GM21526 (cell line): Measurements from ENCODE around the gene PSENEN.
"Not testable (repeated sequence)": the region's sequence is repeated elsewhere in the genome, so short reads cannot be mapped to it uniquely, and the experiment has no call there.

ENCODE experiments used
- ATAC-seq: cut with Tn5 transposase; IDR thresholded peaks from one replicate; pipeline ENCODE4 v1.9.1; 2021; ENCODE audit warnings: moderate library complexity; ENCODE audit not compliant: unreplicated experiment, low FRiP score

Gene PSENEN

DNA sequence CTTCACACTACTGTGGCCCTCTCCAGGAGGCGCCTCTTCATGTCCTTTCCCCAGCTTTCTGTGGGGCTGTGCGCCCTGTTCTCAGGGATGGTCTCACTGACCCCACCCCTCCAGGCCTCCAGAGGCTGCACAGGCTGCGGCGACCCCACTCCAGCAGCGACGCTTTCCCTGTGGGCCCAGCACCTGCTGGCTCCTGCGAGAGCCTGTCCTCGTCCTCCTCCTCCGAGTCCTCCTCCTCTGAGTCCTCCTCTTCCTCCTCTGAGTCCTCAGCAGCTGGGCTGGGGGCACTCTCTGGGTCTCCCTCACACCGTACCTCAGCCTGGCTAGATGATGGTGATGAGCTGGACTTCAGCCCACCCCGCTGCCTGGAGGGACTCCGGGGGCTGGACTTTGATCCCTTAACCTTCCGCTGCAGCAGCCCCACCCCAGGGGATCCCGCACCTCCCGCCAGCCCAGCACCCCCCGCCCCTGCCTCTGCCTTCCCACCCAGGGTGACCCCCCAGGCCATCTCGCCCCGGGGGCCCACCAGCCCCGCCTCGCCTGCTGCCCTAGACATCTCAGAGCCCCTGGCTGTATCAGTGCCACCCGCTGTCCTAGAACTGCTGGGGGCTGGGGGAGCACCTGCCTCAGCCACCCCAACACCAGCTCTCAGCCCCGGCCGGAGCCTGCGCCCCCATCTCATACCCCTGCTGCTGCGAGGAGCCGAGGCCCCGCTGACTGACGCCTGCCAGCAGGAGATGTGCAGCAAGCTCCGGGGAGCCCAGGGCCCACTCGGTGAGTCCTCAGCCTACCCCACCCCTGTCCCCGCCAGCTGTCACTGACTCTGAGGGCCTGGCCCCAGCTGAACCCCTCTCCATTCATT, 41.1 kb downstream of the PSENEN start:
- no peak for ATAC-seq

DNA sequence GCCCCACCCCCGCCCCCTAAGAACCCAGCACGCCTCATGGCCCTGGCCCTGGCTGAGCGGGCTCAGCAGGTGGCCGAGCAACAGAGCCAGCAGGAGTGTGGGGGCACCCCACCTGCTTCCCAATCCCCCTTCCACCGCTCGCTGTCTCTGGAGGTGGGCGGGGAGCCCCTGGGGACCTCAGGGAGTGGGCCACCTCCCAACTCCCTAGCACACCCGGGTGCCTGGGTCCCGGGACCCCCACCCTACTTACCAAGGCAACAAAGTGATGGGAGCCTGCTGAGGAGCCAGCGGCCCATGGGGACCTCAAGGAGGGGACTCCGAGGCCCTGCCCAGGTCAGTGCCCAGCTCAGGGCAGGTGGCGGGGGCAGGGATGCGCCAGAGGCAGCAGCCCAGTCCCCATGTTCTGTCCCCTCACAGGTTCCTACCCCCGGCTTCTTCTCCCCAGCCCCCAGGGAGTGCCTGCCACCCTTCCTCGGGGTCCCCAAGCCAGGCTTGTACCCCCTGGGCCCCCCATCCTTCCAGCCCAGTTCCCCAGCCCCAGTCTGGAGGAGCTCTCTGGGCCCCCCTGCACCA, 41.9 kb downstream of the PSENEN start:
- no peak for ATAC-seq

DNA sequence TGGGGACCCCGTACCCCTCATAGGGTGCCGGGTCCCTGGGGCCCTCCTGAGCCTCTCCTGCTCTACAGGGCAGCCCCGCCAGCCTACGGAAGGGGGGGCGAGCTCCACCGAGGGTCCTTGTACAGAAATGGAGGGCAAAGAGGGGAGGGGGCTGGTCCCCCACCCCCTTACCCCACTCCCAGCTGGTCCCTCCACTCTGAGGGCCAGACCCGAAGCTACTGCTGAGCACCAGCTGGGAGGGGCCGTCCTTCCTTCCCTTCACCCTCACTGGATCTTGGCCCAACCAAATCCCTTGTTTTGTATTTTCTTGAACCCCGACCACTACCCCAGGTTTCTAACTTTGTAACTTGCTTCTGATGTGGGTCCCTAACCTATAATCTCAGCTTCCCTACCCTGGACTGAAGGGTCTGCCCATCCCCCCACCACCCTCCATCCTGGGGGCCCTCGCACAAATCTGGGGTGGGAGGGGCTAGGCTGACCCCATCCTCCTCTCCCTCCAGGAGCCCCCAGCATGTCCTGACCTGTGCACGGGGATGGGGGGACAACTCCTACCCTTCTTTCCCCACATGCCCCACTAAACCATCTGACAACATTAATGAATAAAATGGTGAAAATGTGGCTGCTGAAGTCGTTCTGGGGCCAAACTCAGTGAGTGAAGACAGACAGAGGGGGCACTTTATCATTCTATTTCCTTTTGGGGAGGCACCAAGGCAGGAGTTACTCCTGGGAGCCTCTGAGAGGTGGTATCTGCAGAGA, 42.9 kb downstream of the PSENEN start:
- ATAC-seq: no peak

DNA sequence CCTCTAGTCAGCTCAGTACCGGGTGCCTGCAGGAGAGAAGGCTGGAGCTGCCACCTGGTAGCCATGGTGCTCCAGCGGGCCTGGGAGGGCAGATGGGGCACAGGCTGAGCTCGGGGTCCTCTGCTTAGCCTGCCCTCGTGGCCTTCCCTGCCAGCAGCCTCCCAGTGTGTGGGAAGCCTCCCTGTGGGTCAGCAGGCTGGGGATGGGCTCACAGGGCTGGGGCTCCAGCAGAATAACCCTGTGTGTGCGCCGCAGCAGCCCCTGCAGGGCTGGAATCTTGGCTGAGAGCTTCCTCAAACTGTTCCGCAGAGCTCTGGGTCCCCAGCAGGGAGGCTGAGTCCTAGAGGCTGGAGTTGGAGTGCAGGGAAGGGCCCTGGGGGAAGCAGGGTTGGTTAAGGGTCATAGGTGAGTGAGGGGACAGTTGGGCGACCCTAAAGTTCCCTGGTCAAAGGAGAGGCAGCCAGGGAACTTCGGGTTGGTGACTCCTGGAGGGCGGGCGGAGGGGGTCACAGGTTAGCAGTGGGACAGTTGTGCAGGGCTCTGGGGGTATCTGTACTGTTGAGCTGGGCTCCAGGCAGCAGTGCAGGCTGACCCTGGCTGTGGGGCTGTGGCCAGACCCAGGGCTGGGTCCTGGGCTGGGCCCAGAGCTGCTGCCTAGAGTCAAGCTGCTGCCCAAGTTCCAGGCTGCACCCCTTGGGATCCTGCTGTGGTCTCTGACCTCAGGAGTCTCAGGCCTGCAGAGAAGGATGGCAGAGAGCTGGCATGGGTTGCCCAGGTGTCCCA, 43.9 kb downstream of the PSENEN start:
- no peak for ATAC-seq

DNA sequence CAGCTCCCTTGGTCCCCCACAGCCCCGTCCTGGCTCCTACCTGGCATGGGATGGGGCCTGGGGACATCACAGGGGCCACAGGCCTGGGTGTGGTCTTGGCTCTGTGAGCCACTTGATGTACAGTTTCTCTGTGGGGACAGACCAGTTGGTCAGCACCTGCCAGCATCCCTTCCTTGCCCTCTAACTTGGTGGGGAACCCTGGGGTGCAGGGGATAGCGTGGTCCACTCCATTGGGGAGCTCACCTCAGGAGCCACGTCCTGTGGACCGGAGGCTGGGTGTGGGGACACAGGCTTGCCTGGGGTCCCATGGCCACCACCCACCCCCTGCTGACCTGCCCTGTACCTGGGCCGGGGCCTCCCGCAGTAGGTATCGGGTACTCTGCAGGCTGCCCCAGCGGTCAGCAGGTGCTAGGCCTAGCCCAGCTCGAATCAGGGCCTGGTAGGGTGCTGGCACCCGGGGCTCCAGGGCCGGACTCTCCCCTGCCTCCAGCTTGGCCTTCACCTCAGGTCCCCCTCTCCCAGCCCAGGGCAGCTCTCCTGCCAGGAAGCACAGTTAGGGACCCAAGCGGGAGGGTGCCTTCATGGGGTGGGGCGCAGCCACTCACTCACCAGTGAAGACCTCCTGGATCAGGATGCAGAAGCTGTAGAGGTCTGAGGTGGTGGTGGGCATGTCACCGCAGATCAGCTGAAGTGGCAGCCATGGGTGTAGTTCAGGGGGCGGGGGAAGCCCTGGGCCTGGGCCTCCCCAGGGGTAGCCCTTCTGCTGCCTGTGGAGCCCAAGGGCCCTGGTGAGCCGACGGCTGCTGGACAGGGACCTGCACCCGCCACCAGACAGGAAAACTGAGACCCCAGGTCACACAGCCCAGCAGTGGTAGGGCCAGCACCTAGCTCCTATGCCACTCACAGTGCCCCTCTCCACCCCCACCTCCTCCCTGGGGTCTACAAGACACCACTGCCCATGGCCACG, 44.8 kb downstream of the PSENEN start:
- ATAC-seq: no peak

DNA sequence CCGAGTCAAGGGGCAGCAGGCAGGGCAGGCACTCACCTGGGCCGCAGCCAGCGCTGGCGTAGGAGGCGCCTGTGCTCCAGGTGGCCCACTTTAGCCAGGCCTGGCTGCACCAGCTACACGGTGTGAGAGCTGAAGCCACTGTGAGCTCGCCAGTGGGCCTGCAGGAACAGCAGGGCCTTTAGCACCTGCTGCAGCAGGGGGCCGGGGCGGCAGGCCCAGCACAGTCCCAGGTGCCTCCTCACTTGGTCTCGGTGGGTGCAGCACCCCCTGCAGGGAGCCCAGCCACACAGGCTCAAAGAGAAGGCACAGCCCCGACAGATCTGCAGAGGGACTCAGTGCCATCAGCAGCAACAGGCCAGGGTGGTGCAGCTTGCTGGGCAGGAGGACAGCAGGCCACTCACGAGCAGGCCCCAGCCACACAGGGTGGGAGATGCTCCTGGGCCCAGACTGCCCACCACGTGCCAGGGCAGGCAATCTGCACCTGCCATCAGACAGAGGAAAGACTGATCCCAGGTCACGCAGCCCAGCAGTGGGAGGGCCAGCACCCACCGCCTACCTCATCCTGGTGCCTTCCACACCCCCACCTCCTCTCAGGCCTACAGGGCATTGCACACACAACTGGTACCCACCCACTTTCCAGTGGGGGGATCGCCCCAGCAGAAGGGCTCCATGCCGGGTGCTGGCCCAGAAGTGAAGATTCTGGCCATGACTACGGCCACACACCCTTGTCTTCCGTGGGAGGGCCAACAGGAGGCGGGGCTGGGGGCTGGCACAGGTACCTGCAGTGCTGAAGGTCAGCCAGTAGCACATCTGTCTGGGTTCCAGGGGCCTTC, 45.7 kb downstream of the PSENEN start:
- ATAC-seq: no peak

DNA sequence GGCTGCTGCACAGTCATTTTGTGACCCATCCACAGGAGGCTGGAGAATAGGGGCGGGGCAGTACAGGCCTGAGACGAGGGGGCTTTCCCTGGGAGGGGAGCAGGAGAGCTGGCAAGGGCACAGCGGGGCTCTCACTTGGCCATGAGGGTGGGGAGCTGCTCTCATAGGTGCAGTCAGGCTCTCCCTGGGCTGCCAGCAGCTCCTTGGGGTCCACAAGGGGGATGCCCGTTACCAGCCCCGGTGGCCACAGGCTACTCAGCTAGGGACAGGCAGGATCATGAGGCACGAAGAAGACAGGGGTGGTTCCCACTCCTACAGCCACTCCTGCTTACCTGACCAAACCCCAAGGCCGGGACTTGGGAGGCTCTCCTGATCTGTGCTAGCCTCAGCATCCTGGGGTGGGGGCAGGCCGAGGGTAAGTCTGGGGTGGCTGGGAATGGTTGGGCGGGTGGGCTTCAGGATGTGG, 46.4 kb downstream of the PSENEN start:
- no peak for ATAC-seq

DNA sequence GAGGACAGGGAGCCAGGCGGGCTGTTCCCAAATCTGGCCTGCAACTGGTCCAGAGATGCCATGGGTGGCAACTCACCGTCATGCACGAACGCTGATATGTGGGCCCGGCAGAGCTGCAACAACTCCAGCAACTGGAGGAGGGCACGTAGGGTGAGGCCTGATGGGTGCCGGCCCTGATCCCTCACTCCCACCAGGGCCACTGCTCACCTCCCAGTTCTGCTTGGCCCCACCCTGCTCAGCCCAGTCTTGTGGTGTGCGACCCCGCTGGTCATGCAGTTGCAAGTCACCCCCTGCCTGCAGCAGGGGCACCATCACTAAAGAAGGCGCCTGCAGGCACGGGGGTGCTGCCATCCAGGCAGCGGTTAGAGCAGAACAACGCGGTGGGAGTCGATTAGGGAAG, 46.9 kb downstream of the PSENEN start:
- ATAC-seq: no peak

DNA sequence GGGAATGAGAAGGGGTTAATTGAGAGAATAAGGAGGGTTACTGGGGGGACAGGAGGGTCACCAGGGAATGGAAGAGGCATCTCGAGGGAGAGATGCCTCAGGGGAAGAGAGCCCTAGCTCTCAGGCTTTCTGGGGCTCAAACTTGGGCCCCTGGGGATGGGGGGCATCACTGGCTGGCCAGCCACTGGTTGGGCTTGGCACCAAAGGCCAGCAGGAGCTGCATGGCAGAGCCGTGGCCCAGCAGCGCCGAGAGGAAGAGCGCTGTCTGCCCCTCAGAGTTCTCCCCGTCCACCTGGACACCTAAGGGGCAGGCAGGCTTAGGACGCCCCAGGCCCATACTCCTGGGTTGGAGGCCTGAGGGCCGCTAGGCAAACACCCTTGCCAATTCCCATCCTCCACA, 47.4 kb downstream of the PSENEN start:
- ATAC-seq: no peak

DNA sequence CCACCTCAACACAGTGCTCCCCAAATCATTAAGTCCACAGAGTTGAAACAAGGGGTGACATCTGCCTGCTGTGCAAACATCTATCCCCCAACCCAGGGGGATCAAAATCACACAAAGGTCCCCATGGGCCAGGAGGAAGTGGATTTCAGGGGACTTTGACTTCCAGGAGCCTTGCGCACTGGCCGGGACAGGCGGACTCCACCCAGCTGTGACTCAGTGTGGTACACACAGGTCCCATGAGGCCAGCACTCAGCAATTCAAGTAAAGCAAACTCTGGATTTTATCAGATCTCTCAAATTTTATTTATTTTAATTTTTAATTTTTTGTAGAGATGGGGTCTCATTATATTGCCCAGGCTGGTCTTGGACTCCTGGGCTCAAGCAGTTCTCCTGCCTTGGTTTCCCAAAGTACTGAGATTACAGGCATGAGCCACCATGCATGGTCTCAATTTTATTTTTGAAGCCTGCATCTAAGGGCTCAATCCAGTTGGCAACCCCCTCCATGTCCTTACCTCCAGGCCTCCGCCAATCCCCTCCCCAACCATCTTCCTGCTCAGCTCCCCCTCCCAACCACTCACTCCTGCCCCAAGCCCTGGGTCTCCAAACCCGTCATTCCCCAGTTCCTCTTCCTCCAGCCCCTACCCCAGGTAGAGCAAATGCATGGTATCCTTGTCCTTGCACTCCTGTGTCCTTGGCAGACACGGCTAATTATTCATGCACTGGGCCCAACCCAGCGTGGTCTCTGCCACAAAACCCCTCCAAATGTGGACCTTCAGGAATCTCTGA, 48.1 kb downstream of the PSENEN start:
- no peak for ATAC-seq

DNA sequence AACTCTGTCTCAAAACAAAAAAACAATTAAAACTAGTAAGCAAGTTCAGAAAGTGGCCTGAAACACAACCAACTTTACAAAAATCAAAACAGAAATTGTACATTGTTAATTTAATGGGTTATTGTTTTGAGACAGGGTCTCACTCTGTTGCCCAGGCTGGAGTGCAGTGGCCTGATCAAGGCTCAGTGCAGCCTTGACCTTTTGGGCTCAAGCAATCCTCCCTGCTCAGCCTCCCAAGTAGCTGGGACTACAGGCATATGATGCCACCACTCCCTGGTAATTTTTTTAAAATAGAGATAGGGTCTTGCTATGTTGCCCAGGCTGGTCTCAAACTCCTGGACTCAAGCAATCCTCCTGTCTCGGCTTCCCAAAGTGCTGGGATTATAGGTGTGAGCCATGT, 50.1 kb downstream of the PSENEN start:
- not testable (repeated sequence) for ATAC-seq
